Colonic mucosa (tissue), 4 donors: ENCODE measurements around the gene LTB4R2. TPM values are rescaled to one million over a fixed set of nuclear protein-coding genes. Genes with fewer than 3 reads are reported as not detected.

ENCODE experiments used
- DNase-seq: peaks from one replicate; pipeline ENCODE4 v3.0.0-alpha.2; 2020
- H3K27ac ChIP-seq: fragments of 200-600 bp; one replicate; pipeline ENCODE4 v1.8.0; 2021
- H3K27me3 ChIP-seq: fragments of 200-600 bp; one replicate; pipeline ENCODE4 v1.8.0; 2021
- H3K36me3 ChIP-seq: fragments of 200-600 bp; one replicate; pipeline ENCODE4 v1.8.0; 2021
- H3K4me1 ChIP-seq: fragments of 200-600 bp; one replicate; pipeline ENCODE4 v1.8.0; 2021; ENCODE audit warnings: mild to moderate bottlenecking
- H3K4me3 ChIP-seq: fragments of 200-600 bp; one replicate; pipeline ENCODE4 v1.8.0; 2021
- H3K9ac ChIP-seq, 2 donors: one replicate each; pipeline ENCODE4 v1.7.0; 2013; ENCODE audit warnings: control low read depth in 2 of 2, low read depth in 2 of 2, low read length in 2 of 2
- H3K9me3 ChIP-seq: fragments of 200-600 bp; one replicate; pipeline ENCODE4 v1.8.0; 2021
- intact Hi-C: fragments of 100-400 bp; cut with DNase I; formaldehyde crosslinking; loops from one replicate; pipeline ENCODE4 v1.14.1; 2022
- total RNA-seq, 2 donors: library from RNA; stranded (reverse); fragmentation: NEBNext Ultra II Directional in 1 of 2; extraction: Animal tissue kit (Norgen Biotek cat#: 25700) in 1 of 2; gene quantifications; one replicate each; pipeline ENCODE4 v1.2.1, GENCODE V29; 2021
- TF ChIP-seq, protein P1 (sequence below): fragments of 200-600 bp; IDR thresholded peaks from one replicate; pipeline ENCODE4 v1.8.0; 2022; ENCODE audit warnings: antibody characterized with exemption, mild to moderate bottlenecking
- donor health status: healthy.
- donor health status: DM: no; HTN: no; CAD: no.
- donor health status: DM: no; HTN: no; CAD: no.

Gene LTB4R2
- total RNA-seq, 2 donors from 2014 or later = 2.7 to 7.8 TPM

DNA sequence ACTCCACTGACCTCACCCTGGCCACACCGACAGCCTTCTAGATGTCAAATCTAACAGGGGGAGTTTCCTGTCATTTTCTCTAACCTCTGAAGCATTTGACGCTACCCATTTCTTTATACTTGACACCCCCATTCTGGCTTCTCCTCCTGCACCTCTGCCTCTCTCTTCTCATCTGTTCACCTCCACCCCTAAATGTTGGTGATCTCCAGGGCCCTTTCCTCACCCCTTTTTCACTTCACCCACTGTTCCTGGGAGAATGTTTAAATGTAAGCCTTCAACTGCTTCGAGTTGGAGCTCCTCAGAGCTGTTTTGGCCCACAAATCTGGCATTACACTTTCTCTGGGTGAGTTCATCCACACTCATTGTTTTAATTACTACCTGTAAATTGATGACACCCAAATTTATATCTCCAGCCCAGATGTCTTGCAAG, 38.1 kb upstream of the LTB4R2 start:
- Histone ChIP-seq H3K36me3 (peaks cover 2% of the 10 kb centered on the region), H3K27ac (peak overlapping the region; percentile 95), H3K27me3 (no peaks in the 10 kb centered on the region), H3K4me3 (peak overlapping the region; percentile 75), H3K9me3 (no peaks in the 10 kb centered on the region), H3K9ac (peak overlapping the region; percentile 94 to 98), H3K4me1 (no peaks in the 10 kb centered on the region)
- TF ChIP-seq, protein P1, sequence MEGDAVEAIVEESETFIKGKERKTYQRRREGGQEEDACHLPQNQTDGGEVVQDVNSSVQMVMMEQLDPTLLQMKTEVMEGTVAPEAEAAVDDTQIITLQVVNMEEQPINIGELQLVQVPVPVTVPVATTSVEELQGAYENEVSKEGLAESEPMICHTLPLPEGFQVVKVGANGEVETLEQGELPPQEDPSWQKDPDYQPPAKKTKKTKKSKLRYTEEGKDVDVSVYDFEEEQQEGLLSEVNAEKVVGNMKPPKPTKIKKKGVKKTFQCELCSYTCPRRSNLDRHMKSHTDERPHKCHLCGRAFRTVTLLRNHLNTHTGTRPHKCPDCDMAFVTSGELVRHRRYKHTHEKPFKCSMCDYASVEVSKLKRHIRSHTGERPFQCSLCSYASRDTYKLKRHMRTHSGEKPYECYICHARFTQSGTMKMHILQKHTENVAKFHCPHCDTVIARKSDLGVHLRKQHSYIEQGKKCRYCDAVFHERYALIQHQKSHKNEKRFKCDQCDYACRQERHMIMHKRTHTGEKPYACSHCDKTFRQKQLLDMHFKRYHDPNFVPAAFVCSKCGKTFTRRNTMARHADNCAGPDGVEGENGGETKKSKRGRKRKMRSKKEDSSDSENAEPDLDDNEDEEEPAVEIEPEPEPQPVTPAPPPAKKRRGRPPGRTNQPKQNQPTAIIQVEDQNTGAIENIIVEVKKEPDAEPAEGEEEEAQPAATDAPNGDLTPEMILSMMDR = no peak
- intact Hi-C loops = loop anchor here (2.0 kb wide), 1 partner anchor 29 kb away; the partner anchor contains the start of gene TINF2
- no peak for DNase-seq

DNA sequence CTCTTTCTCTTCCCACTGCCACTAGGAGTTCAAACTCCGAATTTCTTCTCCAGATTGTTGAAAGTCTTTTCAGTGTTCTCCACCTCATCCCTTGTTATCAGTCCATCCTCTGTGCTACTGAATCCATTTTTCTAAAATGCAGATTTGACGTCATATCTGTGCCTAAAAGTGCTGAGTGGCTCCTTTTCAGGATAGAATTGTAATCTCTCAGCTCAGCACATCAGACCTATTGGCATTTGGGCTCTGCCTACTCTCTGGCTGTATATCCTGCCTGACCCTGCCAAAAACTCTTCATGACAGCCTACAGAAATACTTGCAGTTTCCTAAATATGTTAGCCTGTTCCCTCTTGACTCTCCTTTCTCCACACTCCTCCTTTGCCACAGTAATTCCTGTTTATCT, 37.5 kb upstream of the LTB4R2 start:
- intact Hi-C loops = no loop called here
- Histone ChIP-seq H3K9ac (no peak overlapping the region), H3K9me3 (no peaks in the 10 kb centered on the region), H3K4me1 (no peaks in the 10 kb centered on the region), H3K36me3 (no peaks in the 10 kb centered on the region), H3K27ac (no peak overlapping the region), H3K27me3 (no peaks in the 10 kb centered on the region), H3K4me3 (no peak overlapping the region)
- no peak for DNase-seq
- TF ChIP-seq, protein P1 = no peak

DNA sequence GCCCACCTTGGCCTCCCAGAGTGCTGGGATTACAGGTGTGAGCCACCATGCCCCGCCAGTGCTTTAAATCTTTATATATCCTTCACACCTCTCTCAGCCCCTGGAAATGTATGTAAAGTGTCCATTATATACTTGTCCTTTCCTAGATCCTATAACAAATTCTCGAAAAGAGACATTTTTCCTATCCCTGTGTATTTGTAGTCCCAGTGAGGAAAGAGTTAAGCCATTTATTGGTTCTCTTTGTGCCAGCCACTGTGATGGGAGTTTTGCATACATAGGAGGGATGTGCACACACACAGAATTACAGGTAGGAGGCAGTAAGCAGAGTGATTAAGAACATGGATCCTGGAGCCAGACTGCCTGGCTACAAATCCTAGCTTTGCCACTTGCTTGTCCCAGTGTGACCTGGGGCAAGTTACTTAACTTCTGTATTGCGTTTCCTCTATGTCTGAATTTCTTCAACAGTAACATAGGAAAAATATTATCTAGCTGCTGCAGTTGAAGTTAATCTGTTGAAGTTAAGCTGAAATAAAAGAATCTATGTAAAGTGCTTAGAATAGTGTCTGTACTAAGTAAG, 36.4 kb upstream of the LTB4R2 start:
- Histone ChIP-seq H3K27ac (no peak overlapping the region), H3K9ac (no peak overlapping the region), H3K4me1 (no peaks in the 10 kb centered on the region)

DNA sequence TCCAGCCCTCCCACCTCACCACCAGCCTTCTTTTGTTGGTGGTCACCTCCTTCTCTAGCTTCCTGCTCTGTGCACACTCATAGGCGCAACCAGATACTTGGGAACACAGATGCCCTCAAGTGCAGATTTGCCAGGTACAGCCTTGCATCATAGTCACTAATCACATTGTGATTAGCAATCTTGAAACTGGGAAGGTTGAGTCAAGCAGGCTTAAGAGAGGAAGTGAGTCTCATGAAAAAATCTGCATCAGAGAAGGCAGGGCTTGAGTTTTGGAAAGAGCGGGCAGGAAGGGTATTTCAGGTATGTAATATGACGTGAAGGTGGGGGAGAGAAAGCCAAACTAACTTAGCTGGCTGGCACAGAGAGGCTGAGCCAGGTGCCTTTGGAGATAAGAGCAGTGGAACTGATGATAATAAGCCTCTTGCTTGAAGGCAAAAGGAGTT, 35.8 kb upstream of the LTB4R2 start:
- Histone ChIP-seq H3K27ac (no peak overlapping the region), H3K4me1 (no peaks in the 10 kb centered on the region), H3K4me3 (no peak overlapping the region), H3K27me3 (no peaks in the 10 kb centered on the region), H3K36me3 (no peaks in the 10 kb centered on the region), H3K9ac (no peak overlapping the region), H3K9me3 (no peaks in the 10 kb centered on the region)
- intact Hi-C loops = no loop called here
- no peak for DNase-seq
- TF ChIP-seq, protein P1 = no peak

More for the DNA sequence above, 36.4 kb upstream of the LTB4R2 start:
- Histone ChIP-seq H3K27me3 (no peaks in the 10 kb centered on the region), H3K4me3 (no peak overlapping the region), H3K9me3 (no peaks in the 10 kb centered on the region), H3K36me3 (no peaks in the 10 kb centered on the region)
- intact Hi-C loops = no loop called here
- no peak for DNase-seq
- TF ChIP-seq, protein P1 = no peak

DNA sequence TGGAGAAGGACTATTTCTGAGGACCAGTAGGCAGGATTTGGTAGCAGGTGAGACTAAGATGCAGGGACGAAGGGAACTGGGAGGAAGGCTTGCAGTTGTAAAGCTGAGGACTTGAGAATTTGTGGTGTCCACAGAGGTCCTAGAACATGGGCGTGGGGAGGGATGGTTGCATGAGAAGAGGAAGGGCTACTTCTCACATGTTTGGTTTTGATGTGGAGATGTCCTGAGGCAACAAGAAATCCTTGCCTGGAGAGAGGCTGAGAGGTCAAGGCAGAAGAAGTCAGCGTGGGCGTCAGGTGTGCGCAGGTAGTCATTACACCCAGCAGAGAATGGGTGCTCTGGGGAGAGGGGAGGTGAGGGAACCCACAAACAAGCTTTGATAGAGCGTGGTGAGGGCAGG, 32.9 kb upstream of the LTB4R2 start:
- TF ChIP-seq, protein P1 = no peak
- Histone ChIP-seq H3K9ac (no peak overlapping the region), H3K4me3 (no peak overlapping the region), H3K27ac (peak overlapping the region; percentile 52), H3K36me3 (no peaks in the 10 kb centered on the region), H3K27me3 (no peaks in the 10 kb centered on the region), H3K9me3 (no peaks in the 10 kb centered on the region), H3K4me1 (no peaks in the 10 kb centered on the region)
- intact Hi-C loops = no loop called here
- DNase-seq = no peak
